NCI-H2029 (cell line): Measurements from ENCODE around the gene COX15.
"Not testable (repeated sequence)": the region's sequence is repeated elsewhere in the genome, so short reads cannot be mapped to it uniquely, and the experiment has no call there.

Source experiments
- DNase-seq: peaks from one replicate; lab custom pipeline; 2025; lab: John Stamatoyannopoulos, UW

COX15 gene

GRCh38 chr10:99732033-99732842, at the start of gene COX15, which contains the start of gene CUTC:
Gene COX15, minus strand, starts transcription at chr10:99732127. Its CDS starts 78 bp downstream, at chr10:99732049.
Gene CUTC, plus strand, starts transcription at chr10:99732234. Its CDS starts 115 bp downstream, at chr10:99732349.
- peak; percentile 64 for DNase-seq

GRCh38 chr10:99779335-99779734, 47.4 kb upstream of the COX15 start:
- no peak for DNase-seq

DNA sequence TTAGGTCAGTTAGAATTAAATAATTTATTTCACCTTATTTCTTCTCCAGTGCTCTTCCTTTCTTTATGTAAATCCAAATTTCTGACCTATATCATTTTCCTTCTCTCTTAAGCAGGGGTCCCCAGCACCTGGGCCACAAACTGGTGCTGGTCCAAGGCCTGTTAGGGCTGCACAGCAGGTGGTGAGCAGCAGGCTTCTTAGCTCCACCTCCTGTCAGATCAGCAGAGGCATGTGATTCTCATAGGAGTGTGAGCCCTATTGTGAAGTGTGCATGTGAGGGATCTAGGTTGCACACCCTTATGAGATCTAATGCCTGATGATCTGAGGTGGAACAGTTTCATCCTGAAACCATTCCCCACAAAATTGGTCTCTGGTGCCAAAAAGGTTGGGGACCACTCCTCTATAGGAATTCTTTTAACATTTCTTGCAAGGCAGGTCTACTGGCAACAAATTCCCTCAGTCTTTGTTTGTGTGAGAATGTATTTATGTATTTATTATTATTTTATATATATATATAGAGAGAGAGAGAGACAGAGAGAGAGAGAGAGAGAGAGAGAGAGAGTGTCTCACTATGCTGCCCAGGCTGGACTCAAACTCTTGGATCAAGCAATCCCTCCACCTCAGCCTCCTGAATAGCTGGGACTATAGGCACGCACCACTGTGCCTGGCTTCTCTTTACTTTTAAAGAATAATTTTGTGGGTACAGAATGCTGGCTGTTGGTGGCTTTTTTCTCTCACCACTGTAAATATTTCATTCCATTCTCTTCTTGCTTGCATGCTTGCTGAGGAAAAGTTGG, 46.2 kb upstream of the COX15 start:
- DNase-seq, result no peak

- no peak for DNase-seq
Measured at GRCh38 chr10:99775850-99776249, 43.9 kb upstream of the COX15 start.

- no peak for DNase-seq
Measured at GRCh38 chr10:99770408-99771045, 38.6 kb upstream of the COX15 start.

DNA sequence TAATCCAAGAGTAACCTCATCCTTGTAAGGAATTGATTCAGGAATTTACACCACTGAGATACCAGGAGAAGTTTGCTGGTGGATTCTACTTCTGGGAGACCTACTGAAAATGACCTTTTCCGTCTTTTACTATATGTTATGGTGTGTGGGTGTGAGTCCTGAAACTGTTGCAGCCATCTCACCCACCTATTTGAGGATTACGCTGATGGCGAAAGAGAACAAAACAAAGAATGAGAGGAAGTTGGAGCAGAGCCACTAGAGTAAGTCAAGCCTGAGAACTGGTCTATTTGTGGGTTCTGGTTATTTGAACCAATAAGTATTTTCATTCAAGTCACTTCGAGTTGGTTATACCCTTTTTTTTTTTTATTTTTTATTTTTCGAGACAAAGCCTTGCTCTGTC, 37.8 kb upstream of the COX15 start:
- DNase-seq, result no peak

GRCh38 chr10:99768556-99768955, 36.6 kb upstream of the COX15 start:
- no peak for DNase-seq

DNA sequence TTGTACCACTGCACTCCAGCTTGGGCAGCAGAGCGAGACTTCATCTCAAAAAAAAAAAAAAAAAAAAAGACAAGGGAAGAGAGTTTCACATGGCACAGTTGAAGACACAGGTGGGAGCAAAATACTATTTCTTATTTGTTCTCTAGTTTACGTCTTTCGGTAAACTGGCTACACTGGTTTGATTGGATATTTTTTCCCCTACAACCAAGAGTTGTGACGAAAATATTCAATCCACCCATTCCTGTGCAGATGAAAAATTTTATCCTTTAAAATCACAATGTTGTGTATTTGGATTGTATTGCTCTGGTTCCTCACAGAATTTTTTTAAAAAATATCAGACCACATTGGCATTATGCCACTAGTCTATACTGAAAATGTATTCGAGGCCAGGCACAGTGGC, 36.0 kb upstream of the COX15 start:
- no peak for DNase-seq

DNA sequence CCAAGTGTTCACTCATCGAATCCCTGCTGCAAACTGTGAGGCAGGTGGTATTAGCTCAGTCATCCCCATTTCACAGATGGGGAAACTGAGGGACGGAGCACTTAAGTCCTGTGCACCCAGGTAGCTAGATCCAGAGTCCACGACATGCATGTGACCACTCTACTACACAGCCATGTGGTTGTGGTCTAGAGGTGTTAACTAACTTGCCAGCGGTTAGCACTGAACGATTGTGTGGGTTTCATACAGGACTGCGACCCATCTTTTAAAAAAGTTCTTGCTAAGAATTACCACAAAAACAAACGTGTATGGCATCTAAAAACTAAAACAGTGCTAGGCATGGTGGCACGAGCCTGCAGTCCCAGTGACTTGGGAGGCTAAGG, 34.4 kb upstream of the COX15 start:
- DNase-seq, result no peak

DNA sequence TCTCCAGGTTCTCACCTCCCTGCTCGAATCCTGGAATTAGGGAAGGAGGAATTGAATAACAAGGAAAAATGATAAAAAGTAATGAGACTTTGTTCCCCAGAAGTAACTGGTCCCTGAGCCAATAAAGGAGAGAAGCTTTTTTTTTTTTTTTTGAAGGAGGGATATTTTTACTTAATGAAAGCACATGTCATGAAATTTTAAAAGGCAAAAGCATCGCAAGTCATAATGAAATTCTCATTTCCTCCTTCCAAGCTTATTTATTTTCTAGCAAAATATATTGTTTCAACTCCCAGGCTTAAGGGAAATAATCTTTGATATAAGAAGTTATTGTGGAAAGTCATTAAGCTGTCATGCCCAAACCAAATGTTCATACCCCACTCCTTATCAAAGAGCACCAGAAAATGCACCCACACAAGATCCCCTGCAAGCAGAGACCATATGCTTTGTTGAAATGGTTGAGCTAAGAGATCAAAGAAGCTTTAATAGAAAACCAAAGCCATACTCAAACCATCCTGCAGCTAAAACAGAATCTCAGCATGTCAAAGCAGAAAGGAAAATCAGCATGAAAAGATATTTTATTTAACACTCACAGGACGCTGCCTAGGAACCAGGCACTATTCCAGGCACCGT, 33.9 kb upstream of the COX15 start:
- no peak for DNase-seq

- no peak for DNase-seq
Measured at GRCh38 chr10:99761365-99761764, 29.4 kb upstream of the COX15 start.

DNA sequence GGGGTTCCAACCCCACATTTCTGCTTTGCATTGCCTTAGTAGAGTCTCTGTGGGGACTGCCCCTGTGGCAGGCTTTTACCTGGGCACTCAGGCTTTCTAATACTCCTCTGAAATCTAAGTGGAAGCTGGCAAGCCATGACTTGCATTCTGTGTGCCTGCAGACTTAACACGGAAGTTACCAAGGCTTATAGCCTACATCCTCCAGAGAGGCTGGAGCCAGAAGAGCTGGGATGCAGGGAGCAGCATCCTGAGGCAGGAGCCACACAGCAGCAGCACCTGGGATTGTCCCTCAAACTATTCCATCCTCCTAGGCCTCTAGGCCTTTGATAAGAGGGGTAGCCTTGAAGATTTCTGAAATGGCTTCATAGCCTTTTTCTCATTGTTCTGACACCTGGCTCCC, 28.4 kb upstream of the COX15 start:
- DNase-seq, result no peak

GRCh38 chr10:99758211-99758891, 26.4 kb upstream of the COX15 start:
- no peak for DNase-seq

- no peak for DNase-seq
Measured at GRCh38 chr10:99756159-99756558, 24.2 kb upstream of the COX15 start.

DNA sequence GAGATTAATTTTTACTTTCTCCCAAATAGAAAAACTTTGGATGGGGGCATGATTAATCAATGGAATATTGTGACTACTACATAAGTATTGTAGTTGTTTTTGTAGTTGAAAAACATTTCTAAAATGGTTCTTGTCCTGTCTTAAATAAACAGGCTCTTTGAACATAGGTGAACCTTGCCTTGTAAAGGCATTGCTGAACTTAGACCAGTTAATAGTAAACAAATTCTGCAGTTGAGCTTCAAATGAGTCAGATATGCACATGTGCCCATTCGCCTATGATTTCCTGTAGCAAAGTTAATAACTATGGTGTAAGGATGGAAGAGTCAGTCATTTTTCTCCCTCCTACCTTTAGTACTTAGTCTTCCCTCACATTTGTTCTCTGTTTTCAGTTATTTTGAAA, 22.7 kb upstream of the COX15 start:
- DNase-seq, result no peak

- DNase-seq, result no peak
Measured at GRCh38 chr10:99750641-99751040, 18.7 kb upstream of the COX15 start.

- DNase-seq, result no peak
Measured at GRCh38 chr10:99748823-99749451, 17.0 kb upstream of the COX15 start.

- not testable (repeated sequence) for DNase-seq
Measured at GRCh38 chr10:99746166-99746565, 14.2 kb upstream of the COX15 start.

DNA sequence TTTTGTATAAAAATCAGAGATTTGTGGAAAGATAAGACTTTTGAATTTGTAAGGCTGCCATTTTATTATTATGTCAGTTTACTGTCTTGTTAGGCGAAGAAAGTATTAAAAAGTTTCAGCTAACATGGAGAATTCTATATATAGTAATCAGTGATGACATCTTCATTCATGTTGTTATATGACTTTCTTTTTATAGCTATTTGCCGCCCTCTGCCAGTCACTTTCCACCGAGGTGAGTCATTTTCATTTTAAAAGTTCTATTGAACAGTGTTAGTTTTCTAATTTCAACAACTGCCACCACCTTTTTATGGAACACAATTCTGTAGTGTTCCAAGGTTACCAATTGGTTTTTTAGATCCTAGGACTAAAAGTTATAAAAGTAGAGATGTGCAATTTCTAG, 11.9 kb upstream of the COX15 start:
- DNase-seq, result no peak

- DNase-seq, result no peak
Measured at GRCh38 chr10:99742701-99743100, 10.8 kb upstream of the COX15 start.

DNA sequence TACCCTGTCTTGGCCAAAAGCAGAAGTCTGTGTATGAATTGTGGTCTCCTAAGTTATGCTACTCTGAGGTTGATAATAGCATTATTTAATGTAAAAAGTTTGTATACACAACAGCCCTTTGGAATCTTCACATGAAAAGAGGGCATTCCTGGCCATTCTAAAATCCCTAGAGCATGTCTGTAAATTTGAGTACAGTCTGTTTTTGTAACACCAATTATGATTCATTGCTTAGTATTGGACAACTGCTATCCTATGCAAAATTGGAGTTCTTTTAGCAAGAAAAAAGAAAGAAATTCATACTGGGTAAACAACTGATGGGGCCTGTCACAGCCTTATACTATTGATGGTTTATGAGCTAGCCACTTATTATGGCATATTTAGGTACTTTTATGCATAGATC, 10.3 kb upstream of the COX15 start:
- DNase-seq, result no peak
